Natural killer cell (primary cell): ENCODE data around the gene NLRP5. TPM values are rescaled to one million over a fixed set of nuclear protein-coding genes. Genes with fewer than 3 reads are reported as not detected.

Experiments used
- ATAC-seq, 3 donors: fragments of 150-1000 bp in 2 of 3; fragments of 200-7000 bp in 1 of 3; cut with Tn5 transposase; 1 replicate in 1 of 3; 2 replicates in 2 of 3; pipeline ENCODE4 v1.10.0; 2021; ENCODE audit warnings: mild to moderate bottlenecking in 2 of 3, moderate library complexity in 2 of 3
- DNase-seq, 2 donors: peaks; one replicate each; pipeline versions ENCODE4 v3.0.0 to v3.0.0-alpha.2; 2013 to 2021; ENCODE audit warnings: mixed read lengths in 1 of 2
- H3K27ac ChIP-seq: one replicate; pipeline ENCODE4 v1.5.1; 2013; ENCODE audit warnings: mild to moderate bottlenecking, low read length
- H3K27me3 ChIP-seq: one replicate; pipeline ENCODE4 v1.6.1; 2013; ENCODE audit warnings: low read length; ENCODE audit not compliant: control insufficient read depth, insufficient read depth
- H3K36me3 ChIP-seq: one replicate; pipeline ENCODE4 v1.6.1; 2013; ENCODE audit warnings: low read length; ENCODE audit not compliant: control insufficient read depth, insufficient read depth
- H3K4me1 ChIP-seq: one replicate; pipeline ENCODE4 v1.6.1; 2013; ENCODE audit warnings: low read length; ENCODE audit not compliant: control insufficient read depth, insufficient read depth
- H3K4me3 ChIP-seq: one replicate; pipeline ENCODE4 v1.5.1; 2013; ENCODE audit warnings: low read length
- H3K9me3 ChIP-seq: one replicate; pipeline ENCODE4 v1.6.1; 2013; ENCODE audit warnings: low read length; ENCODE audit not compliant: control insufficient read depth, insufficient read depth
- H3K27ac Mint-ChIP-seq, 2 donors: one replicate each; pipeline ENCODE4 v1.8.0; 2022; ENCODE audit warnings: mild to moderate bottlenecking in 2 of 2, mixed read lengths in 2 of 2, moderate library complexity in 1 of 2
- H3K27me3 Mint-ChIP-seq, 2 donors: one replicate each; pipeline ENCODE4 v1.8.0; 2022; ENCODE audit warnings: low read depth in 2 of 2, mixed read lengths in 2 of 2
- H3K36me3 Mint-ChIP-seq: one replicate; pipeline ENCODE4 v1.8.0; 2022; ENCODE audit warnings: mixed read lengths
- H3K4me1 Mint-ChIP-seq, 2 donors: one replicate each; pipeline ENCODE4 v1.8.0; 2022; ENCODE audit warnings: mixed read lengths in 2 of 2
- H3K4me3 Mint-ChIP-seq: one replicate; pipeline ENCODE4 v1.8.0; 2022; ENCODE audit warnings: mild to moderate bottlenecking, moderate library complexity, mixed read lengths
- H3K9me3 Mint-ChIP-seq, 2 donors: one replicate each; pipeline ENCODE4 v1.8.0; 2022; ENCODE audit warnings: mixed read lengths in 2 of 2
- CTCF ChIP-seq: fragments of 200-600 bp; IDR thresholded peaks from one replicate; pipeline ENCODE4 v1.8.0; 2022; ENCODE audit warnings: antibody characterized with exemption
- WGBS: methylation state at CpG from one replicate; pipeline ENCODE4 v1.1.7; 2013; ENCODE audit warnings: missing lambda C conversion rate; ENCODE audit not compliant: insufficient coverage; 5-methylcytosine and 5-hydroxymethylcytosine counted together
- intact Hi-C: fragments of 100-400 bp; cut with micrococcal nuclease; formaldehyde crosslinking; loops from one replicate; pipeline ENCODE4 v1.14.2; 2022
- total RNA-seq, 4 donors: library from RNA; stranded (reverse); fragments of 120-200 nt in 1 of 4; gene quantifications; one replicate each; pipeline versions ENCODE4 v1.2.3 to v1.2.4, GENCODE V29; 2013 to 2022

NLRP5 gene
- total RNA-seq, 3 donors from 2014 or later (not counting 1 experiment from before 2014, with no cell fraction given), result not detected

GRCh38 chr19:56101746-56102535 is 115.4 kb downstream of the NLRP5 start:
- Histone ChIP-seq H3K27me3 (no peaks in the 10 kb centered on the region), H3K36me3 (peaks cover 30% of the 10 kb centered on the region), H3K9me3 (no peaks in the 10 kb centered on the region), H3K4me1 (peaks cover 24% of the 10 kb centered on the region), H3K27ac (no peak overlapping the region), H3K4me3 (no peak overlapping the region)
- WGBS, result 86% methylated on average over 34 of the region's 34 CpGs
- Mint-ChIP-seq H3K9me3 (no peaks in the 10 kb centered on the region), H3K27me3 (no peaks in the 10 kb centered on the region), H3K36me3 (no peaks in the 10 kb centered on the region), H3K4me1 (peaks cover 16 to 38% of the 10 kb centered on the region in 2 donors), H3K4me3 (no peak overlapping the region), H3K27ac (peak overlapping the region; percentile 23 to 73)
- no peak for TF ChIP-seq CTCF
- DNase-seq, result no peak
- no peak for ATAC-seq
- intact Hi-C loops, result loop anchor here (10.0 kb wide), 1 partner anchor 73 kb away; the partner anchor contains the start of gene GALP

GRCh38 chr19:56103027-56103614 is 116.5 kb downstream of the NLRP5 start:
- no peaks in the 10 kb centered on the region for H3K36me3 Mint-ChIP-seq
- no peaks in the 10 kb centered on the region for H3K9me3 Mint-ChIP-seq
- Histone ChIP-seq H3K4me1 (peaks cover 29% of the 10 kb centered on the region), H3K36me3 (peaks cover 28% of the 10 kb centered on the region), H3K27ac (no peak overlapping the region), H3K4me3 (no peak overlapping the region), H3K27me3 (no peaks in the 10 kb centered on the region), H3K9me3 (no peaks in the 10 kb centered on the region)
- H3K27ac Mint-ChIP-seq, result peak overlapping the region in 1 of 2 donors; percentile 73
- H3K27me3 Mint-ChIP-seq, result no peaks in the 10 kb centered on the region
- DNase-seq (no peak), ATAC-seq (no peak)
- H3K4me3 Mint-ChIP-seq, result no peak overlapping the region
- no peak for TF ChIP-seq CTCF
- 81% methylated on average over 20 of the region's 20 CpGs for WGBS
- intact Hi-C loops, result loop anchor here (10.0 kb wide), 1 partner anchor 72 kb away; the partner anchor contains the start of gene GALP
- peaks cover 21 to 45% of the 10 kb centered on the region in 2 donors for H3K4me1 Mint-ChIP-seq

- no peak overlapping the region for H3K4me3 Mint-ChIP-seq
Measured at GRCh38 chr19:56104423-56104822, 117.8 kb downstream of the NLRP5 start.

More at GRCh38 chr19:56104423-56104822, 117.8 kb downstream of the NLRP5 start:
- 96% methylated on average over 29 of the region's 29 CpGs for WGBS
- Histone ChIP-seq H3K4me1 (peaks cover 38% of the 10 kb centered on the region), H3K4me3 (no peak overlapping the region), H3K9me3 (no peaks in the 10 kb centered on the region), H3K36me3 (peaks cover 25% of the 10 kb centered on the region), H3K27me3 (no peaks in the 10 kb centered on the region), H3K27ac (no peak overlapping the region)
- DNase-seq (no peak), ATAC-seq (no peak)
- no peak for TF ChIP-seq CTCF
- Mint-ChIP-seq H3K27me3 (no peaks in the 10 kb centered on the region), H3K4me1 (peaks cover 21 to 51% of the 10 kb centered on the region in 2 donors), H3K27ac (no peak overlapping the region), H3K9me3 (no peaks in the 10 kb centered on the region), H3K36me3 (no peaks in the 10 kb centered on the region)
- intact Hi-C loops, result loop anchor here (10.0 kb wide), 1 partner anchor 70 kb away; the partner anchor contains the start of gene GALP
